Sigmoid colon (tissue), 4 donors: ENCODE data around the gene CD300LG.

Source experiments
- POLR2A ChIP-seq, 2 donors: fragments of 450-650 bp; IDR thresholded peaks; one replicate each; pipeline ENCODE4 v1.6.1; 2016; ENCODE audit warnings: antibody characterized with exemption in 2 of 2, mild to moderate bottlenecking in 2 of 2, moderate library complexity in 2 of 2
- POLR2AphosphoS5 ChIP-seq, 4 donors: sonication (generic); formaldehyde crosslinking; IDR thresholded peaks; one replicate each; pipeline ENCODE4 v1.6.1; 2017; ENCODE audit warnings: antibody characterized with exemption in 4 of 4
- TF ChIP-seq, protein P1 (sequence below), 4 experiments: fragments of 450-650 bp in 3 of 4; fragments of 200-600 bp in 1 of 4; IDR thresholded peaks; one replicate each; pipeline ENCODE4 v1.5.1; 2016 to 2019; ENCODE audit warnings: antibody characterized with exemption in 4 of 4, mild to moderate bottlenecking in 3 of 4, moderate library complexity in 2 of 4

DNA sequence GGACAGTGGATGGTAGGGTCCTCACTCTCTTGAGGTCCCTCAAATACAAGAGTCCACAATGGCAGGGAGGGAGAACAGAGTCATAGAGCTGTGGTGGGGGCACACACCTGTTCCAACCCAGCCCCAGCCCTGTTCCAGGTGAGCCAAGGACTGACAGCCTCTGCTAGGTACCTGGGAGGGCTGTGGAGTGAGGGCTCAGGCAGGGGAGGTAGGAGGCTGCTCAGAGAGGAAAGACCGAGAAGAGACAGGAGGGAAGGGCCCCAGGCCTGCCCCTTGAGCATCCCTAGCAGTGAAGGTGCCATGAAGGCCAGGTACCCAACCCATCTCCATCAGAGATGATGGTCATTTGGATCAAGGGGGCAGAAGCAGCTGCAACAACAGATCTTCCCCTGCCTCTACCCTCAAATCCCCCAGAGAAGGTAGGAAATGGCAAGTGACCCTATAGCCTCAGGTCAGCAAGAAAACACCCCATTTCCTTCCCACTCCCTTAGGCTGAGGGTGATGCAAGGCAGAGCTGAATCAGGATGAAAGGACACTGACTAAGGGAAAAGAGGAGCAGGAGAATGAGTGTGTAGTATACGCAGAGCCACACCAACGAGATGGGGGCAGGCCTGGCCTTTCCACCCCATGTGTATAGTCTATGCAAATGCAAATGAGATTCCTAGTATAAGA, 28.6 kb downstream of the CD300LG start:
- TF ChIP-seq, protein P1, sequence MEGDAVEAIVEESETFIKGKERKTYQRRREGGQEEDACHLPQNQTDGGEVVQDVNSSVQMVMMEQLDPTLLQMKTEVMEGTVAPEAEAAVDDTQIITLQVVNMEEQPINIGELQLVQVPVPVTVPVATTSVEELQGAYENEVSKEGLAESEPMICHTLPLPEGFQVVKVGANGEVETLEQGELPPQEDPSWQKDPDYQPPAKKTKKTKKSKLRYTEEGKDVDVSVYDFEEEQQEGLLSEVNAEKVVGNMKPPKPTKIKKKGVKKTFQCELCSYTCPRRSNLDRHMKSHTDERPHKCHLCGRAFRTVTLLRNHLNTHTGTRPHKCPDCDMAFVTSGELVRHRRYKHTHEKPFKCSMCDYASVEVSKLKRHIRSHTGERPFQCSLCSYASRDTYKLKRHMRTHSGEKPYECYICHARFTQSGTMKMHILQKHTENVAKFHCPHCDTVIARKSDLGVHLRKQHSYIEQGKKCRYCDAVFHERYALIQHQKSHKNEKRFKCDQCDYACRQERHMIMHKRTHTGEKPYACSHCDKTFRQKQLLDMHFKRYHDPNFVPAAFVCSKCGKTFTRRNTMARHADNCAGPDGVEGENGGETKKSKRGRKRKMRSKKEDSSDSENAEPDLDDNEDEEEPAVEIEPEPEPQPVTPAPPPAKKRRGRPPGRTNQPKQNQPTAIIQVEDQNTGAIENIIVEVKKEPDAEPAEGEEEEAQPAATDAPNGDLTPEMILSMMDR (IDR thresholded peaks at IDR 0.05) = no peak
- TF ChIP-seq POLR2AphosphoS5 (IDR thresholded peaks at IDR 0.05) = no peak
- no peak for TF ChIP-seq POLR2A (IDR thresholded peaks at IDR 0.05)
